Hematopoietic multipotent progenitor cell treated with erythropoietin and hydrocortisone succinate and interleukin-3 and kit ligand, for 17 days (in vitro differentiated cells): Measurements from ENCODE around the gene TMEM117.

Experiments
- DNase-seq: peaks from one replicate; pipeline ENCODE4 v3.0.0-alpha.2; 2015; ENCODE audit warnings: low spot score

TMEM117 gene

DNA sequence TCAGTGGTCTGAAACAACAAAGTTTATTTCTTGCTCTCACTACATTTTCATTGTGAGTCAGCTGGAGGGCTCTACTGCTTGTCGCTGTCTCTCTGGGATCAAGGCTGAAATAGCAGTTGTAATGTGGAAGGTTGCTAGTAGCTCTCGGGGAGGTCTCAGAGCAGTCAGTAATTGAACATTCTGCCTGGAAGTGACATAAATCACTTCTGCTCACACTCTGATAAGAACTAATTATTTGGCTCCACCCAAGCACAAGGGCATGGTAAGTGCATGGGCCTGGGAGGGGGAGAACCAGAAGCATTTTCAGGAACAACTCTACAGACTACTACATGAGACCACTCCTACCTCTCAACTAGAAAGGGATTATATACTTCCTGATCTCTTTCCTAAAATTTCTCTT, 128.2 kb downstream of the TMEM117 start:
- no peak for DNase-seq

DNA sequence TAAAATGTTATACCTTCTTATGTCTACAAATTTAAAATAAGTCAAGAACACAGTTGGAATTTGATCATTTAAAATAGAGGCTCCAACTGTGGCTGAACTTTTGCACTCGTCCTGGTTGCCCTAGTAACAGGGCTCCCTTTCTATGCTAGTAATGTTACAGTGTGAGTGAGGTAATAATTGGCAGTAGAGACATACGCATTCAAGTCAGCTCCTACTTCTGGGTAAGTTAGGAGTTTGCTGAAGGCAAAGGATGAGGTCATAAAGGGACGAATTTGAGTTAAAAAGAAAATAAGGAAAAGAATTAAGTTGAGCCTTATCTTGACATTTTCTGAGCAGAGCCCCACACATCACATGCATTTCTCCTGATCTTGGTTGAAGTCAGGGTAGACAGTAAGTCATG, 129.1 kb downstream of the TMEM117 start:
- DNase-seq, result no peak

DNA sequence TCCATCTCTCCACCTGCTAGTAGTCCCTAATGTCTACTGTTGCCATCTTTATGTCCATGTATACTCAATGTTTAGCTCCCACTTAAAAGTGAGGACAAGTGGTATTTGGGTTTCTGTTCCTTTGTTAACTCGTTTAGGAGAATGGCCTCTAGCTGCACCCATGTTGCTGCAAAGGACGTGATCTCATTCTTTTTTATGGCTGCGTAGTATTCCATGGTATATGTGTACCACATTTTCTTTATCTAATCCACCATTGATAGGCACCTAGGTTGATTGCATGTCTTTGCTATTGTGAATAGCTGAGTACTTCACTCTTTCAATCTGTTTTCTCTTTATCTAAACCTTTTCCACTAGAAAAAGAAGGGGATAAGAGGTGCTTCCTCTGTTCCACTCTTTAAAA, 130.0 kb downstream of the TMEM117 start:
- no peak for DNase-seq

DNA sequence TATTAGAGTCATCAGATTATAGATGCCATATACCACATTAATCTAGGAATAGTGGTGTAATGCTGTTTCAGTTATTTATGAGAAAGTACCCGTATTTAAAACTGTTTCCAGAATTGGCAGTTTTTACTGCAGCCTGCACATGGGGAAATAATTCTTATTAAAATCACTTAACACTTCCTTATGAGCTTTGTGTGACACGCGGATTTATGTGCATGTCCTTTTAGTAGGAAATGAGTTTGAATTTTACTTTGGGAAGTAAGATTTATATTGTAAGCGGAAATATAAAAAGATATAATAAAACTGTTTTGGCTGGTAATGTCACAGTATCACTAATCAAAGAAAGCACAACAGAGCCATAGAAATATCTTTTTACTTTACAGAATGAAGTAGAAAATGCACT, 132.9 kb downstream of the TMEM117 start:
- no peak for DNase-seq

DNA sequence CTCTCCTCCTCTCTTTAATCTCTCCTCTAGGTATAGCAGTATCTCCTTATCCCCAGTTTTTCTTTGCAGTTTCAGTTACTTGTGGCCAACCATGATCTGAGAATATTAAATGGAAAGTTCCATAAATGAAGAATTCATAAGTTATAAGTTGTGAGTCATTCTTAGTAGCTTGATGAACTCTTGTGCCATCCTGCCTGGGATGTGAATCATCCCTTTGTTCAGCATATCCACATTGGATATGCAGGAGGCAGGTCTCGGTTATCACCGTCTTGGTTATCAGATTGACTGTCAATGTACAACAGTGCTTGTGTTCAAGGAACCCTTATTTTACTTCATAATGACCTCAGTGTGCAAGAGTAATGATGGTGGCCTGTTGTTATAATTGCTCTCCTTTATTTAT, 134.0 kb downstream of the TMEM117 start:
- no peak for DNase-seq

DNA sequence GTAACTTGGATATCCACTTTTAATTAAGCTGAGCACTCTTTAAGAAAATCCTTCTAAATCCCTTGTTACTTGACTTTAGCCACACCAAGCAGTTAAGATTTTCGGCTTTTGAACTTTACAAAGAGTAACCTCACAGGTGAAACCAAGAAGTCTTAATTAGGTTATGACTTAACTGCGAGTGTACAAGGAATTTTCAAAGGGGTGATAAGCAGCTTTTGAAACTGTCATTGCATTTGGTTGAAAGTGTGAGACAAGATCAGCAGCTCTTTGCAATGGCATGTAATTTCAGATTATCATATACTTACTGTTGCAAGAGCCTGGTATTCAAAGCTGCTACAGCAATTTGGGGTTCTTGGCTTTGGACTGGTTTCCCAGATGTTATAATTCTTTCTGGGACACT, 137.5 kb downstream of the TMEM117 start:
- DNase-seq, result no peak

DNA sequence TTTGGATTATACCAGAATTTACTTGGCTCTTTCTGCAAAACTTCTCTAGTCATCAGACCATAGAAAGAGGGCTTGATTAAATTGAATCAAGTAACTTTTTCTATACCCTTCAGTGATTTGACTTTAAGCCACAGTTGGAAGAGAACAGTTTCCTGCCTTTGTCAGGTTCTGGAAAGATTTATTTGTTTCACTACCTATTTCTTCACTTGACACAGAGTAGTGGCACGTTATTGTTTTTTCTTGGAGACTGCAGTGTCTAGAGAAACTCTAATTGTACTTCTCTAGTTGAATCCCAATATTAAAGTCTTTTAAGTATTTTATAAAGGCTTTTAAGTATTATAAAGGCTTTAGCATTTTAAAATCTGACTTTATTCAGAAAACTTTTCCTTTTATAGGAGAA, 138.1 kb downstream of the TMEM117 start:
- no peak for DNase-seq

DNA sequence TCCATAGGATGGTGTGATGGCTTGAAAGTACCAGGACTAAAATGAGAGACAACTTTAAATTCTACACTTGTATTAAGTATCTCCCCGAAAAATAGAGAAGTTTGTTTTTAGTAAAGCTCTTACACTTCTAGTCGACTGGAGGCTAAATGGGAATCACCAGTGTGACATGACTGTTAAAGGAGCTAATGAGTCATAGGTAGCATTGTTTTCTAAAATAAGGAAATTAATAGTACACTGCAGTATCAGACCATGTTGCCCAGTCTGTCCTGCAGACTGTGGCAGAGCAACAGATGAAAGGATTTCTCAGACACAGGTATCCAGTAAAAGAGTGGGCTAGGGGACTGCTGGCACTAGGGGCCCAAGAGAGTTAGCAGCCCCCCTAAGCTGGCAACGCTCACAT, 140.1 kb downstream of the TMEM117 start:
- no peak for DNase-seq

DNA sequence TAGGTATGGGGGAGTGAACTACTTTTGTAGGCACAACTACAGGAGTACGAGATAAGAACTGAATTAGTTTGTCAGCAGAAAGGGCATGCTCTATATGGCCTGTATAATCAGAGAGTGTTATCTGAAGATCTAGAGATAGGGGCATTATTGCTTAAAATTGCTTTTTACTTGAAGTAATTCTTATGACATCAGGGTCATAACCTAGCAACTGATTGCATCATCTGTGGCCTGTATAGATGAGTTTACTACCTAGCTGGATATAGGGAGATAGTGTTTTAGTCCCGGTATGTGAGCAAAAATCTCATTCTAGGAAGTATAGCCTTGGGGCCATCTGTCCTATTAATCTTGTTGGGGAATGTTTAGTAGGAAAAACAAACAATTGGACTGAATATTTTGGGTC, 142.7 kb downstream of the TMEM117 start:
- no peak for DNase-seq

DNA sequence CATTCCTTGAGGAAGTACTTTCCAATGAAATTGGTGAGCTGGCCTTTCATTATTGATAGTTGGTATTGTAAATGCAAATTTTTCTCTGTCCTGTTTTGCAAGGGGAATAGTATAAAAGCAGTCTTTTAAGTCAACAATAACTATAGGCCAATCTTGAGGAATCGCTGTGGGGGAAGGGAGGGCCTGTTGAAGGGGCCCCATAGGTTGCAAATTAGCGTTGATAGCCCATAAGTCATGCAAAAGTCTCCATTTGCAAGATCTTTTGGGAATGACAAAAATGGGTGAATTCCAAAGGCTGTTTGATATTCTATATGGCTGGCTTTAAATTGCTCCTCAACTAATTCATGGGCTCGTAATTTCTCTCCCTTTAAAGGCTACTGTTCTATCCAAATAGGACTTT, 143.6 kb downstream of the TMEM117 start:
- no peak for DNase-seq

DNA sequence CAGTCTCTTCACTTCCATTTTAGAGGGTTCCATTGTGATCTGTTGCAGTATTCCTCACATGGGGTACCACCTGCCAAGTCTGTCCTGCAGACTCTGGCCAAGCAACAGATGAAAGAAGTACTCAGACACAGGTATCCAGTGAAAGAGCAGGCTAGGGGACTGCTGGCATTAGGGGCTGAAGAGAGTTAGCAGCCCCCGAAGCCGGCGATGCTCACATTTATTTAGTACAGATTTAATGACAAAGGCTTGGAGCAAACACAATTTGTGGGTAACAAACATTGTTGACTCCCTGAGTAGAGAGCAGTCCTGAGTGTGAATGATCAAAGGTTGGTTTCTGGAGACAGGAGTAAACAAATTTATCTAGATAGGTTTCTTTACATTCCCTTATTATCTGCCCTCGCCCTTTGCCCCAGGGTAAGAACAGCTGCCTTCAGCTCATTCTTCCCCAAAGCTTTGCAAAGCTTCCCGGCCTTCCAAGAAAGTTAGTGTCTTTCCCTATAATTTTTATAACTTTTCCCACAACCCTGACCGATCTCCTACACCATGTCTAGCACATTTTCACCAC, 144.8 kb downstream of the TMEM117 start:
- no peak for DNase-seq

DNA sequence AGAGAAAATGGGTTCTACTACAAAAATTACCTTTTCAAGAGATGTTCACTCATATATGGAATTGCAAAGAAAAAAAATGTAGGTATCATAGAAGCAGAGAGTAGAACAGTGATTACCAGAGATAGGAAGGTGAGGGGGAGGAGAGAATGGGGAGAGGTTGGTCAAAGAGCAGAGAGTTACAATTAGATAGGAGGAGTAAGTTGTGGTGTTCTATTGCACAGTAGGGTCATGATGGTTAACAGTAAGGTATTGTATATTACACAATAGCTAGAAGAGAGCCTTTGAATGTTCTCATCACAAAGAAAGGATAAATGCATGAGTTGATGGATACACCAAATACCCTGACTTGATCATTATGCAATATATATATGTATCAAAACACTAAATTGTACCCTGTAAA, 145.8 kb downstream of the TMEM117 start:
- no peak for DNase-seq

DNA sequence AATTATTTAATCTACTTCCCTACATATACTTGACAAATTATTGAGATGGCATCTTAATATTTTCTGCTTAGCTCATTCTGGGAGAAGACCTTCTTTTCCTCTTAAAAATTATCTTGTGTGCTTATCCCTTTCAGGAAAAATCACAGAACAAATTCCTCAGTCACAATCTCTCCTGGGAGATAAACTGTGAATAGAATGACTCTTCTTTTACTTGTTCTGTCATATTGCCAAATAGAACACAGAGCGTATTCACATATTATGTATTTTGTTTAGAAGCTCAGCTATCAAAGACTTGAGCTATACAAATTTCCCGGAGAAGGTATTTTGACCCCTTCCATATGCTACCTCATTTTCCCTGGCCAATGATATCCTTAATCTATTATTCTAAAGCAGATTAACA, 146.7 kb downstream of the TMEM117 start:
- no peak for DNase-seq

DNA sequence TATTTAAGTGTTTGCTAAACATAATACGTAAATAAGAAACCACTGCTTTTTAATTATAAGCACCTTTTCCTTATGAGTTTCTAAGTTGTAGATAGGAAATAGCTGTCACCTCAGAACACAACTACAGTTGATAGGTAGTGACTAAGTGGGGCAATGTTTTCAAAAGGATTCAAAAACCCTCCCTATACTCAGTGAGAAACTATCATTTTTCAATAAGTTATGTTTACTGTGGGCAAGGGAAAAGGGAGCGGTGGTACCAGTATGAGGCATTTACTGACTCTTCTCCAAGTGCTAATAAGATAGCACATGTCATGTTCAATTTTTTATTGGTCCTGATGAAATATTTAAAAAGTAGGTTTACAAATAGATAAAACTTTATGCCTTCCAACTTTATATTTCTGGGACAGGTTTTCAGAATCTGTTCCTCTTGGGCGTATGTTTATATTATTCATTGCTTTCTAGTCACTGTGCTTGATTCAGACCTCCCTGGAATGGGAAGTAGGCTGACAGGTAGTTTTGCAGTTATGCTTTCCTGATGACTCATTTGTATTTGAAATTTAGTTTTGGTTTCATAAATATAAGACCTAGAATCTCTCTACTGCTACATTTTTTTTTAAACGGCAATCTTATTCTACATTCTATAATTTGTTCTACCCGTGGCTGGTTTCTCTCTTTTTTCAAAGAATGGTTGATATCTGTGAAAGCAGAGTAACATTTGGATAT, 153.1 kb downstream of the TMEM117 start:
- DNase-seq, result no peak

DNA sequence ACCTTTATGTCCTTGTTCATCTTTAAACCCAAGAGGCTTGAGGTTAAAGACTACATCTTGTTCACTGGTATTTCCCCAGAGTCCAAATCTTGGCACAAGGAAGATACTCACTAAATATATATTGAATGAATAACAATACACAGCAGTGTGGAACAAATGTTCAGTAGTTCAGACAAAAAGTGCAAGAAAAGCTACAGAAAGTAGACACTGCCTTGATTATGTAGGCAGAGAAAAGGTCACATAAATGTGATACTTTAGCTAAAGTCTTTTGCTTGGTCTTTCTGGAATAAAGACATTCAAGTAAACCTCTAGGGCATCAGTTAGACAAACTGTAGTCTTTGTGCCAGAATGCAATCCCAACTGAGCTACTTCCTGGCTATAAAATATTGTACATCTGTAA, 157.0 kb downstream of the TMEM117 start:
- no peak for DNase-seq

DNA sequence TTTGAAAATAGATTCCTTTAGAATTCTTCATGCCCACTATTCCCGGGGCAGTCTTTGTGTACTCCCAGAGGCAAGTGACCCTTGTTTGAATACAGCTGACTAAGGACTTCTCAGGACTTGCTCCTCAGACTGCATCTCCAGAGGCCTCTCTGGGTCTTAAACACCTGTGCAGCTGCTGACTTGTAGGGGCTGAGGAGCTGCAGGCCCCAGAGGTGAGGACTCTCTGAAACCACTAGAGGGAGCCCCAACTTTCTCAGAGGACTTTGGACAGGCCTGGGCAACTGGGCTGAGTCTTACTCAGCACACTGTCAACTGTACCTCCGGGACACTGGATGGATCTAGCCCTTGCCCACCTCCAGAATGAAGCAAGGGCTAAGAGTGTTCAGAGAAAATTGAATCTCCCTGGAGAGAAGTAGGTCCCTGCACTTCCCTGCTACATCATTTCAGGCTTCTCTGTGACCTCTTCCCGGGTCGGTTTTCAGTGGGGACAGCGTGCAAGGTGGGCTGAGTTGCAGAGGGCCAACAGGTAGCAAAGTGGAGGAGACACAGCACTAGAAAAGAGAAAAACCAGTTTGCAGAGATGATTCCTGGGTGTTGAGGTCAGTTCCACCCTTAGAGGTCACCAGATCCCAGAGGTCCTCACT, 164.6 kb downstream of the TMEM117 start:
- peak; percentile 37 for DNase-seq

DNA sequence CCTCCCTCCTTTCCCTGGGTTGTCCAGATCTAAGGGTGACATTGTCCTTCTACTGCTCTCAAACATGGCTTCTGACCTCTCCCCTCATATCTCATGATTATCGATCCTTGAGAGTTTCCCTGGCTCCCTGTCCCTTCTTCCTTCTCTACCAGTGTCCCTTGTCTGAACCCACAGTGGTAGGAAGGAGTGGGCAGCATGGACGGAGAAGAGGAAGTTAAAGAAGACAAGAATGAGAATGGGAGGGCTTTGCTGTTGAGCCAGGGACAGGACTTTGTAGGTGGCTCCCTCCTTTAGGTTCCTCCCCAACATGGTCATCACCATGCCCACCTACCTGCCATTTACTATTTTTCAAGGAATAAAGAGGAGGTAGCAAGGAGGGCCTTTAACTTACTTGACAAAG, 166.7 kb downstream of the TMEM117 start:
- DNase-seq, result no peak

DNA sequence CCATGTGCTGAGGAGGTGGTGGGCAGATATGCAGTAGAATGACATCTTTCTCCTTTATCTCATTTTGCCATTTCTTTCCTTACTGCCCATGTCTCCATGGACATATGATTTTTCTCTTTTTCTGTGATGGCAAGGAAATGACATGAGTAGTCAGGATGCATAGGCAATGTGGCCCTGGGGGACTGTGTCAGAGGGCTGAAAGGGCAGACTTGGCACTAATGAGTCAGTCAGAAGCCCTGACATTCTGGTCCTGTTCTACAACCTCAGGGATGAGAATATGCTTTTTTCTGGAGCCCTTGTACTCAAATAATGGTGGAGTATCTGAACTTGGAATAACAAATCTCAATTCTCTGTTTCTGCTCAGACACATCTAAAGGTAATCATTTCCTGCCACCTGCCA, 167.8 kb downstream of the TMEM117 start:
- DNase-seq, result no peak

DNA sequence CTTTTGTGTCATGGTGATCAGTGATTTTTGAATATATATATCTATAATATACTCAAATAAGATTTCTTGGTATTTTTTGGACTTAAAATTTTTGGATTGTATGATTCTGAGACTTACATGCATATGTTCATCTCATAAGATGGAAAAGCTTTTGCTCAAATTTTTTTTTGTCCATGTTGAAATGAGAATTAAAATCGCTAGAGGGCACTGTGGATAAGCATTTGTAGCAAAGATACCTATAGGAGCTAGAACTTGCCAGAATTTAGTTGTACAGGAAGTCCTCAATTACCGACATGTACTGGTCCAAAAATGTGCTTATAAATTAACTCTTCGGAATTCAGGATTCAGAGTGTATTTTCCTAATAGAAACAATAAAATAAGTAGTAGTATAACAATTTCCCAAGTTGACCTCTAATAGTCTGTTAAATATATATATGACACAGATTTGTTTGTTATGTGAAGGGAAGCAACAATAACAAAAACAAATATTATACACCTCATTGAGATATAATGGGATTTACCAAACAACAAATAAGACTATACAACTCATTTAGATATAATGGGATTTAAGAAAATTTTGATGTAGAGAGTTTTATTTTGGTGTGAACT, 179.6 kb downstream of the TMEM117 start:
- peak; percentile 9 for DNase-seq

DNA sequence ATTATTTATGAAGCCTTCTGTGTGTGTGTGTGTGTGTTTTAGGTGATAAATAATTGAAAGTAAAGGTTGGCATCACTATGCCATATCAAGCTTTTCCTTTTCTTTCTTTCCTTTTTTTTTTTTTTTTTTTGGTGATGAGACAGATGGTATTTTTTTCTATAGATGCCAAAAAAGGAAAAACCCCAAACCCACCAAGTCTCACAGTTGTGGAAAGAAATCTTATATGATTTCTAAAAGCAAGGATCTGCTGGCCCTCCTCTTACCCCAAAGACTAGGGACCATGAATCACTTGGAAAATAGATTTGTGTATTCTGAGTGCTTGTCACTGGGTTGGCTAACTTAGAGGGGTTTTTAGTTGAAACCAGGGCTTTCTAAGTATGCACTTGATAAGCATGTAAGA, 181.3 kb downstream of the TMEM117 start:
- no peak for DNase-seq

DNA sequence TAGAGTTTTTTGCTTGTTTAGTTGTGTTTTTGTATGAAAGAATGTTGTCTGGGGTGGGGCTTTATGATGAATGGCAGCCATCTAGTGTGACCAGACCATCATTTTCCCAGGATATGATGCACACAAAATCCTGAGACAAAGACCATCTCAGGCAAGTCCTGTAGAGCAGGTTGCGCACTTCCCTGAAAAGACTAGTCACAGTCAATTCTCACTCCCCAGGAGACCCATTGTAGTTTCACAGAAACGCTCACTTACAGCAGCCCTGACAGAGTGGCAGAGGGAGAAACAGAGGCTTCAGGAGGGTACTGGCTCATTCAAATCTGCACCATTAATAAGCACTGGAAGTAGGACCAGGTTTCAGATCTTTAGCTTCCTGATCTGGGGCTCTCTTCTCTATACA, 183.2 kb downstream of the TMEM117 start:
- DNase-seq, result no peak

DNA sequence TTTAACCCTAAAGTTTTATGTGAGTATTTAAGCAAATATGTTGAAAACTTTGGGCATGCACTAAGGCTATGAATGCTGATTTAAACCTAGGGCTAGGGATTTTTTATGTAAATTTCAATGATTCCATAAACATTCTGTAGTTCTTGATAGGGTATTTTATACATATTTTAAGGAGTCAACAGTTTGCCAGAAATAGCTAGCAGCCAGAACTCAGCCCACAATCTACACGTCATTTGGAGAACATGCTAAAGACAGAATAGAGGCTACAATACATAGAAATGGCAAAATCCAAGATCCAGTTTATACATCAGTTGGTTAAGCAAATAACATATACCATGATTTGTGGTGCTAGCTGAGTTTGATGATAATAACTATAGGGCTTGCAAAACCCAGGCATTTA, 184.7 kb downstream of the TMEM117 start:
- no peak for DNase-seq

DNA sequence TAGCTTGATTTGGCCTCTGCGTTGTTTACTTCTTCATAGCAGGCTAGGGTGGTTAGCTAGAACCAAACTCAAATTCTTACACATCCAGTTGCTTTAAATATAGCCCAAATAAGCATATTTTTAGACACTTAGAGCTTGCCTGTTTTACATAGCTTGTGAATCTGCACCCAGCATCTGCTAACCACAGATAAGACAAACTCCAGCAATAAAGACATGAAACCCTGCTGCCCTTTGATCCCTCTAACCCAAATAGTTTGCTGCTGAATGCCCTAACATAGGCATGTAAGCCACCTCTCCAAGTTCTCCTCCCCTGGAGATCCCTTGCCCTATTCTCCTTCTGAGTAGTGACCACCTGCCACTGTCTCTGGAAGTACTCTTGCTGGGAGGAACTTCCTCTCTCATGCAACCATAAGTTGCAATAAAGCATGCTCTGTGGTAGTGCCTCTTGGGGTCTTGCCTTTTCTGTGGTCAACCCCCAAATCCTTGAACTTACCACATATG, 185.6 kb downstream of the TMEM117 start:
- no peak for DNase-seq
